HG02885 (cell line): ENCODE measurements around the gene GGTLC2.

Source experiments
- ATAC-seq: cut with Tn5 transposase; IDR thresholded peaks from one replicate; pipeline ENCODE4 v1.9.1; 2021; ENCODE audit warnings: mild to moderate bottlenecking; ENCODE audit not compliant: unreplicated experiment, poor library complexity

The GGTLC2 gene

DNA sequence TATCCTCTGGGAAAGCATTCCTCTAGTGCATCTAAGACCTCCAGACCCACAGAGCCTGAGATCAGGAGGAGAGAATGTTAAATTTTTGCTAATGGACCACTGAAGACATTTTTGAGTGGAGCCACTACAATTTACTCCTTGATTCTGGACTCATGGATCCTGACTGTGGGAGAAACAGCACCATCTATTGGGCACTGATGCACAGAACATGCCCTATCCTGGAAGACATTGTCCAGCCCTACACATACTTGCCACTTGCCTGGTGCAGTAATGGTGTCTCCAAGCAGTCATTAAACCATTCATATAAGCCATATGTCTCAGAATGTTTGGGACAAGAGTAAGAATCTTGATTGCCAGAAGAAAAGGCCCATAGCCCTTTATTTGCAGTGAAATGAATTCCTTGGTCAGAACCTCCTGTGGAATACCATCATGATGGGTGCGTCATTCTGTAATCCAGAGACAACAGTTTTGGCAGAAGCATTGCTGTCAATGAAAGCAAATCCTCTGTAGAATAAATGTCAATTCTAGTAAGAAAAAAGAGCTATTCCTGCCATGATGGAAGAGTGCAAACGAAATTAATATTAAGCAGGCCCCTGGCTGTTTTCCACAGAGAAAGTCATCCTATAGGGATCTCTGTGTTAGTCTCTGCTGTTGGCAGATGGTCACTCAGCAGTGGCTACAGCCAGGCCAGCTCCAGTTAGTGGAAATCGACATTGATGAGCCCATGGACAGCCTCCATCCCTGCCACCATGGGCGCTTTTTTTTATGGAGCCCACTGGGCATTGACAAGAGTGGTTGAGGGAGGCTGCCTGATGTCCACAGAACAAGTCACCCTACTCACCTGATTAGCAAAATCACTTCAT is 43.5 kb downstream of the GGTLC2 start:
- no peak for ATAC-seq

DNA sequence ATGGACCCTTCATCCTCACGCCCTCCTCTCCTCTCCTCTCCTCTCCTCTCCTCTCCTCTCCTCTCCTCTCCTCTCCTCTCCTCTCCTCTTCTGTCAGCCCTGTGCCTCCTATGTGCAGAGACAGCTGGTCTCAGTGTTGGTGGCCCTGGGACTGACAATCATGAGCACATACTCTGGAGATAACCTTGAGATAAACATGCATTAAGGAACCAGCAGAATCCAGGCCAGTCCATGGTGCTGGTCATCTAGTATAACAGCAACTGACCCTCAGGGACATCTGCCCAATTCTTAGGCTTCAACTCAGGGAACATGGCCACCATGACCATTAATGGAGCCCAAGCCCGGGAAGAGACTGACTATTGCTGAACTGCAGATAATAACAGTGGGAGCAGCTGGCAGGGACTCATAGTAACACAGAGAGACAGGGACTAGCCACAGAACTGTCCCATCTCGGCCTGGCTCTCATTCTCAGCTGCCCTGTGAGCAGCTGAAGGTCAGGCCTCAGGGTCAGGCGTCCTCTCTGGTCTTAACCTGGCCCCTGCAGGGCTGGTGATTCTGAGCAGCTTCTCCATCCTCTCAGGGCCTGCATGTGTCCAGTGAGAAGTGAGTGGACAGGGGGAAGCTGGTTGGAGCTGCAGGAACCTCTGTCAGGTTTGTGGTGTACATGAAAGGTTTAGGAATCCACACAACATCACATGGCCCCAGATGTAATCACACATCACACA is 45.4 kb downstream of the GGTLC2 start:
- ATAC-seq: no peak

DNA sequence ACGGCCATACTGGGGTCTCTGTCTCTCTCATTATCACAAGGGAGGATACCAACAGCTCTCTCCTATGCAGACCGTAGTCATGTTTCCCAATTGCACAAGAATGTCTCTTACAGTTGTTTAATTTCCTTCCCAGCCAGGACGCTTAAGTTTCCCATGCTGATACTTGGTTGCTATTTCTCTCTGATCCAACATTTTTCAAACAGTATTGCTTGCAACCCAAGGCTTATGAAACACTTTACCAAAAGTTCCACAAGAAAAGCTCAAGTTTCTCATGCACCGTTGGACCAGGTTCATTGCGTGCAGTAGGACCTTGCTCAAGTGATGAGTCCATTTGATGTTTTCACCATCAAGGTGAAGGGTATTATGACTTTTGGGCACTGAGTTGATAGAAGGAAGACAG is 46.6 kb downstream of the GGTLC2 start:
- no peak for ATAC-seq

DNA sequence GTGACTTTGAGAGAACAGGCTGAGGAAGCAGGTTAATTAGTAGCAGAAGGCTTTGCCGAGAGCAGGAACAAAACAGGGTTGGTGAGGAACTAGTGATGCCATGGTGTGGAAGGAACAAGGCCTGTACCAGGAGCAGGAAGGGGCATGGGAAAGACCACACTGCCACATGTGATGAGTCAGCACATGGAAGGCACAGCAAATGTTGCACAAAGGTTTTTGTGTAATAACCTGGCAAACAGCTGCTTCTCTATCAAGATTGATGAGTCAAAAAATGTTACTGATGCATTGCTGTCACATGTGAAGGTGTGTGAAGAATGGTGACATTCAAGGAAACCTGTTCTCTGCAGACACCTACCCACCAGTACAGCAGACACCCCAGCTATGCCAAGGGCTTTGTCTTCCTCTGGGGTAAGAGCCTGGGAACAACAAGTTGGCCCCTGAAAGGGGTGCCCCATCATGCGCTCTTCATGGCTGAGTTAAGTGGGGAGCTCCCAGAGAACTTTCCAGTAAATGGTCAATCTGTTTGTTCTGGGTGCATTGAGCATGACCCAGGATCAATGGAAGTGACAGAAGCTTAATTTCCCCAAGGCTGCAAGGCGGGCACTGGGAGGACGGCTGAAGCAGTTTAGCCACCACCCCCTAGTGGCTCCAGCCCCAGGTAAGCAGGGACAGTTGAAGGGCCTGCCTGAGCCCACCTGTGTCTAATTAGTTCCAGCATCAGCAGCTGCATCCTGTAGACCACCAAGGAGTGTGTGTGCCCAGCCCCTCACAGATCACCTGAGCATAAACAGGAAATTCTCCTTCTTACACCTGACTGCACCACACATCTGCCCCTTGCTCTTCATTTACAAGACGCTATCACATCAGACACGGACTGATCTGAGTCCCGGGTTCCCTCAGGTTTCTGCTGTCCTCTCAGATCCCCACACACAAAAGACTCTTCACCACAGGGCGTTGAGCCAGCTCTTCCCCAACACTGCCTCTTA is 47.6 kb downstream of the GGTLC2 start:
- no peak for ATAC-seq

DNA sequence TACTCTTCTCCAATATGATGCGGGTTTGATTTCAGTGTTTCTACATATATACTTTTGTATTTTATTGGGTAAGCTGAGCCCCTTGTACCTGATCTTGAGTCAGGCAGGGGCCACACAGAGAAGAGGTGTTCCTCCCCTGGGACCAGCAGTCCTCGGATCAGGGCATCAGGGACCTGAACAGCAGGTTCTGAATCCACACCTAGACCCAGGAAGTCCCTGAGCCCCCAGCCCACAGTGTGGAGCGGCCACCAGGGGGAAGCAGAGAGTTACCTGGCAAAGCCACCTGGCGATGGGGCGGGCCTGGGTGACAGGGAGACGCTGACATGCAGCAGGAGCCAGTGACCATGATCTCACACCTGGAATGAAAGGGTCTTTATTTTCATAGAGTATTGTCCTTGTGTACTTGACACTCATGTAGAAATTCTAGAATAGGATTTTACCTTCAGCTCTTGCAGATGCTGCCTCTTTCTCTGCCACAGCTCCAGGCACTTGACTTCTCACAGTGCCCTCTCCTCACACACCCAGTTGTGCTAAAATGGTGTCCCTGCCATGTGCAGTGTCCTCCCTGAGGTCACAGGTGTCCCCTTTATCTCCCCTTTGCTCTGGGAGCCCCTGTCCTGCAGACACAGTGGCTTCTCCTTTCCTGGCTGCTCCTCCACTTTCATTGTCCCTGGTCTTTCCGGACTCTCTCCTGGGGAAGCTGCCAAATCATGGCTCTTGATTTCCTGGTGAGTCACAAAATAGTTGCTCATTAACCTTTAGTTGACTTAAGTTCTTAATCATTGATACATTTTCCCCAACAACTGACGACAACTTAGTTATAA is 48.5 kb downstream of the GGTLC2 start:
- ATAC-seq: no peak

DNA sequence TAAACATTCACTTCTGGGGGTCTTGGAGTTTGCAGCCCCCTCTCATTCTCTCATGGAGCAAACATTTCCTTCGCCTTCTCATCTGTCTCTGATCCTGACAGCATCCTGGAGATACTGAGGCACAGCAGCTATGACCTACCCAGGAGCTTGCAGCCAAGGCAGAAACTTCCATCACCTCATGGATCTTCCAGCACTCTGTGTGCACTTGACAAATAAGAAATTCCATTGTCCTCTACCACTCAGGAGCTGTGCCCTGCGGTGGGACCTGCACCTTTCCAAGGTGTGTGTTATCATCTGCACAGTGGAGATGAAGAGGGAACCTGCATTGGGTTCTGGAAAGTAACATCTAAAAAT is 49.1 kb downstream of the GGTLC2 start:
- no peak for ATAC-seq

DNA sequence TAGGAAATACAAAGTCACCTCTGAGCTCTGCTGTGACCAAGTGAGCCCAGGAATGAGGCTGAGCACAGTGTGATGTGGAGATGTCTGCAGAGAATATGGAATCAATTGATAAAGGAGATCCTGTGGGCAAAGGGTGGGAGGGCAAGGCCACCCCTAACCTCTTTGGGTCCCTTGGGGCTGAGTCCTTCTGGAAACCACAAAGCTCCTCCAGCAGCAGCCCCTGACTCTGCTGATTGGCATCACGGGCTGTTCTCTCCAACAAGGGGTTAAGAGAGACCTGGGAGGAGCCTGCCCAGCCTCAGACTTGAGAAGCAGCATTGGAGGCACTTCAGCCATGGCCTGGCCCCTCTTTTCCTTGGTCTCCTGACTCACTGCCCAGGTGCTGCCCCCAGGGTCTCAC is 49.7 kb downstream of the GGTLC2 start:
- no peak for ATAC-seq

DNA sequence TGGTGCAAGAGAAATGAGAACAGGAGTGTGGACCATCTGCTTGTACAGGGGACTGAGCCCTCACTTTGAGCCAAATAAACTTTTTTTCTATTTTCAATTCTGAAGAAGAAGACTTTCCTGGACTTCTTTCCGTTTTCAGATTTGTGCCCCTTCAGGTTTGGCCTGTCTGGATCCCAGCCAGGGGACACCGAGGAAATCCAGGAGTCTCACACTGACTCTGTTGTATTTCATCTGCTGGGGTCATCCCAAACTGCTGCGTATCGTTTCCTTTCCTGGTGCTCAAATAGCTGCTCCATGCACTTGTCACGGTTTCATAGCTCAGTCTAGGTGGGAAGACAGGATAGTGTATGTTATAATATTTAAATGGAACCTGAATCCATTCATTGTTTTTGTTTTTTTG is 51.7 kb downstream of the GGTLC2 start:
- ATAC-seq: no peak
